COR-L47 (cell line): ENCODE results near the gene TNFRSF12A.
"Not testable (repeated sequence)": the region's sequence is repeated elsewhere in the genome, so short reads cannot be mapped to it uniquely, and the experiment has no call there.

ENCODE experiments used
- DNase-seq: peaks from one replicate; lab custom pipeline; 2025; lab: John Stamatoyannopoulos, UW

Gene TNFRSF12A

GRCh38 chr16:3065742-3066439, 45.7 kb downstream of the TNFRSF12A start:
- DNase-seq: no peak

GRCh38 chr16:3066440-3066748, 46.2 kb downstream of the TNFRSF12A start:
- no peak for DNase-seq

GRCh38 chr16:3068487-3068886, 48.3 kb downstream of the TNFRSF12A start:
- DNase-seq: no peak

GRCh38 chr16:3069146-3069545, 49.0 kb downstream of the TNFRSF12A start:
- DNase-seq: not testable (repeated sequence)

GRCh38 chr16:3070608-3071111, 50.5 kb downstream of the TNFRSF12A start:
- no peak for DNase-seq

GRCh38 chr16:3071655-3072054, 51.5 kb downstream of the TNFRSF12A start:
- no peak for DNase-seq
